HG03378 (cell line): ENCODE measurements around the gene TUSC1.
"Not testable (repeated sequence)": the region's sequence is repeated elsewhere in the genome, so short reads cannot be mapped to it uniquely, and the experiment has no call there.

ENCODE experiments used
- ATAC-seq: cut with Tn5 transposase; IDR thresholded peaks from one replicate; pipeline ENCODE4 v1.9.1; 2021; ENCODE audit warnings: mild to moderate bottlenecking, moderate library complexity; ENCODE audit not compliant: unreplicated experiment

TUSC1 gene

DNA sequence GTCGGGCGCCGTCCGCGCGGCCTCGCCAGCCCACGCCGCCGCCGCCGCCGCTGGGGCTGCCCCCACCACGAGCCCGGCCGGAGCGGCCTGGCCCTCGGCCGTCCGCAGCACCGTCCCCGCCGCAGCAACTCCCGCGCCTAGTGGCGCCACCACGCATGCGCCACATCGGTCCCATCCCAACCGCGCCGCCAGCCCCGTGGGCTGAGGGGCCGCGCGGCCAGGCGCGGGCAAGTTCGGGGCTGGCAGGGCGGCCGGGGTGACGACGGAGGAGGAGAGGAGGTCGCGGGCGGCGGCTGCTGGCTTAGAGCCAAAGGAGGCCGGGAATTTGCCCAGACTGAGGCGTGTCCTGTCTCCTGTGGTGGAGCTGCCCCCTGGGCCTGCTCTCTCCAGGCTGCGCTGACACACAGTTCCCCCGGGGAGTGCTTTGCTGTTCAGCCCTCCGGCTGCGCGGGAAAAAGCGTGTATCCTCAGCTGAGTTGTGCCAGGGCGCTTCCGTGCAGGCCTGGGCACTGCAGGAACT, at the start of gene TUSC1:
Gene TUSC1, minus strand, starts transcription at position 298 of the 520 bp plus-strand sequence. Its CDS starts 132 bp downstream, at position 166.
- ATAC-seq: no peak

DNA sequence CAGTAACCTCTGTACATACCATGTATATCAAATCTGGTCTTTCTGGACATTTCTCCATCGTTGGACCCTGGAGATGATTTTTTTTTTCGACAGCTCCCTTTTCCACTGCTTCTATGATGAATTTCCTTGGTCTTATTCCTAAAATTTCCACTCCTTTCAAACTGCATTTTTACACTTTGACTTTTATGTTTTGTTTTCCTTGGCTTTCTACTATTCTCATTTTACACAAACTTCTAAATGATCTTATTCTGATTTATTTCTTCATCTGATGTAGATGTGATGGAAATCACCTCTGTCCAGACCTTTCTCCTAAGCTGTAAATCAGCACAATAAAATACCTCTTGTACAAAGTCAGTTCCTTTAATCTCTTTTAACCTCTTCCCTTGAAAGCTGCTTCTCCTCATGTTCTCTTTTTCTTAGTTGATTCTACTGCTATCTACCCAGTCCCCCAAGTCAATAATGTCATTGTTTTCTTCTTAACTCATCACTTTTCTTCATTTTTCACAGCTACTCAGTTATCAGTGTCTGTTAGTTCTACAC, 48.7 kb upstream of the TUSC1 start:
- no peak for ATAC-seq

DNA sequence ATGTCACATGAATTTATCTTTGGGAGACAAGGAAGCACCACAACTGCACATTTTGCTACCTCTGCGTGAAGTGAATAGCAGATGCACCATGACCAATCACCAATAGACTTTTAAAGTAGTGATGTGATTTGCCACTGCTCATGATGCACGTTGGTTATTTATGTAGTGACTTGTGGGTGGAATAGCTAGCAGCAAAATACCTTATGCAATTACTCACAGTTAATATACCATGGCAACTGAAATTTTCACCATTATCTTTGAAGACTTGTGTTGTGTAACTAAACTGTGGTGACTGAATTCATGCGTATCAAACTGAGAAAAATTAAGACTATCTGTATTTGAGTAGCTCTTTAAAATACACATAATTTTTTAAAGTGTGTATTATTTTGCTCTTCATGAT, 46.2 kb upstream of the TUSC1 start:
- no peak for ATAC-seq

DNA sequence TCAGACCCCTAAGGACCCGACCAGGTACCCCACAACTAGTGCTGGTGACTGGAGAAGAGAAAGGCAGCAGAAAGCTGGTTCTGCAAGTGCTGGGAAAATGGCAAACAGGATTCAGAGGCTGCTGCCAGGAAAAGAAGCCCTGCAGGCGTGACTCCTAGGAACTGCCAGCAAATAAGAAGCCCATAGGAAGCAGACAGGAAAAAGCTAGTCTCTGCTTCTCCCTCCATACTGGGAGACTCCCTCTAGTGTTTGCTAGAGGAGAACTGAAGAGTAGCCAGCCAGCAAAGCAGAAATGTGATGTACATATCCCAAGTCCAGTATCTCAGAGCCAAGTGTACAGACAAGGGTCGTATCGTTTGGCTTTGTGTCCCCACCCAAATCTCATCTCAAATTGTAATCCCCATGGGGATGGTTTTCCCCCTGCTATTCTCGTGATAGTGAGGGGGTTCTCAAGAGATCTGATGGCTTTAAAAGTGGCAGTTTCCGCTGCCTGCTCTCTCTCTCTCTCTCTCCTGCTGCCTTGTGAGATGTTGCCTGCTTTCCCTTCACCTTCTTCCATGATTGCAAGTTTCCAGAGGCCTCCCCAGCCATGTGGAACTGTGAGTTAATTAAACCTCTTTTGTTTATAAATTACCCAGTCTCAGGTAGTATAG, 38.1 kb upstream of the TUSC1 start:
- ATAC-seq: no peak

DNA sequence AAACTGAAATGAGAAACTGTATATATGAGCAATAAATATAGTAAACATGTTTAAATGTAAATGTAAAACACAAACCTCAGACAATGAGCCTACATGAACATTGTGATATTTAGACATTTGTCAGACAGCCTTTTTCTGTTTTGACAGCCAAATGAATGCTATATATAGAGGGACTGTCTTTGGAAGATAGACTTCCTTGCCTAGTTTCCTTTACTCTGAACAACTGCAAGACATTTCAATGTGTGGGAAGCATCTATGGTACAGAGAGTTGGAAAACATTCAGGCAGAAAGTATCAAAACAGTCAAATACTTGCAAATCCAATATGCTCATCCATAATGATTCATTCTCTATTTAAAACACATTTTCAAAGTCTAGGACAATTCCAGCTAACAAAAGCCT, 31.7 kb upstream of the TUSC1 start:
- ATAC-seq: no peak

DNA sequence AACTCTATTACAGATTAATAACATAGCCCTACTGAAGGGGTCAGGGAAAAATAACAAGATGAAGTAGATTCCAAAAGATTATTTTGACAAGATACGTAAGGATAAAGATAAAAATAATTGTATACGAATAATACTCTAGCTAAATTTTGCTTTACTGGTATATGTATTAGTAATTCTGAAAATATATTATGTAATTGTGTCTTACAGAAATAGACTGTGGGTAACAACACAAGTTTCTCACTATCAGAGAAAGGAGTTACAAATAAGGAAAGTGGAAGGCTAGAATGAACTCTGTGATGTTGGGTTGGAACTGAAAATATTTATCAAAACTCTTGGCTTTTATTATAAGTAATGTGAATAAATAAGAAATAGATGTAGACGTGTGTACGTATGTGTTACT, 26.6 kb upstream of the TUSC1 start:
- ATAC-seq: no peak

DNA sequence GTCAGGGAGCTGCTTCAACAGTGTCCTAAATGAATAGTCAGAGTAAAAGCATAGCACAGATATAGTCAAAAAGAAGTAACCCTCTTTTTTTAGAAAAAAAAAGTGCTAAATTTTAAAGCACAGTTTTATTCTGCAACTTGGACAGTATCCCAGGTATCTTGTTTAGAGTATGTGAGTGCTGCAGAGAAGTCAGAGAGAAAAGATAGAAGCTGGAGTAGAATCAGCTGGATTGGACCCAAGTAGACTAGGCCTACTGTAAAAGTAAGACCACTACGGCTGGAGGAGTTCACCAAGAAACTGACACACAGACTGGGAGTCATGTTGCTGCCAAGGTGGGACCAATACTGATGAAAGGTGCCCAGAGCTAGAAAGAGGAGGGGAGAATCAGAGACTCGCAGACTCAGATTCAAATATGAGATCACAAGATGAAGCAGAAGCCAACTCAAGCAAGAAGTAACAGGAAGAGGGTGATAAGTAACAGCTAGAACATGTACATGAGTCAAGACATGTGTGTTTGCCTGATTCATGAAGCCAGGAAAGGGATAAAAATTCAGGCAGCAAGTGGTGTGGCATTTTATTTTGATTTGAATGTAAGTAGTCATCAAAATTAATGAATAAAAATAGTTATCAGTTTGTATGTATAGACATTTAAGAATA, 25.6 kb upstream of the TUSC1 start:
- no peak for ATAC-seq

DNA sequence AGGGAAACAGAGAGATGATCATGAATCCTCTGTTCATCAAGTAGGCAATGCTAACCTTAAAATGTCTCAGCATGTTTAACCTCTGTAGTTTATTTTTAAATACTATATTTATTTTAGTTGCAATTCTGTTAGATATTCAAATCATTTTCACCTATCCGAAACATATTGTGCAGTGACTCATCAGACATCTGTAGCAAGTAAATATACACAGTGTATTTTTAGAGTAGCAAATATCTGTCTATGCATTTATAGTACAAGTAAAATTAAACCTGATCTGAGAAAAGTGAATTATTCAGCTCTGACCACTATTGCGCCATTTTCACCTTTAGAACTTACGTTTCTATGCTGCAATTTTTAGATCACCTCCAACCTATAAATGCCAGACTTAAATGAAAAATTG, 24.3 kb upstream of the TUSC1 start:
- no peak for ATAC-seq

DNA sequence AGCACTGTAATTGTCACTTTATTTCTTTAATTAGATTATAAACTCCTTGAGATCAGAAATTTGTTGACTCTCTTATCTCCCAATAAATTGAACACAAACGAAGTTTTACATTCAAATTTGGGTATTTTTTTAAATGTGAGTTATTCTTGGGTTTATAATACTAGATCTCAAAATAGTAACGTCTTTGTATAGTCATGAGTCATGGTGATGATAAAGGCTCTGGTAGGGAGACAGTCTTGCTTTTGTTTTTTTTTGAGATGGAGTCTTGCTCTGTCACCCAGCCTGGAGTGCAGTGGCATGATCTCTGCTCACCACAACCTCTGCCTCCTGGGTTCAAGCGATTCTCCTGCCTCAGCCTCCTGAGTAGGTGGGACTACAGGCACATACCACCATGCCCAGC, 22.7 kb upstream of the TUSC1 start:
- ATAC-seq: not testable (repeated sequence)

DNA sequence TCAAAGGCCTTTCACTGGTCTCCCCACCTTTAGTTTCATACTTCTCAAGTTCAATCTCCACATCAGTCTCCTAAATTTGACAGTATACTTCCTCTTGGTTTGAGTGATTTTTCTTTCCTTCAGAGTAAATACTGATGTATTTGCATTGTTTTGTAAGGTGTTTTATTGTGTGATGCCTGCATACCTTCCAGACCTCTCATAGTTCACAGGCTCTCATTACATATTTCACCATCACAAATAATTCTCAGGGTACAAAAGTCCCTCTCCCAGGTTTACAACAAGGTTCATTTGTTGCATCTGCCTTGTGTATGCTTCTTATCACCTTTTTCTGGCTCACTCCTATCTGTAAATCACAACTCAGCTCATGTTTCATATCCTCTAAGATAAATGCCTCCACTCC, 22.2 kb upstream of the TUSC1 start:
- ATAC-seq: no peak

DNA sequence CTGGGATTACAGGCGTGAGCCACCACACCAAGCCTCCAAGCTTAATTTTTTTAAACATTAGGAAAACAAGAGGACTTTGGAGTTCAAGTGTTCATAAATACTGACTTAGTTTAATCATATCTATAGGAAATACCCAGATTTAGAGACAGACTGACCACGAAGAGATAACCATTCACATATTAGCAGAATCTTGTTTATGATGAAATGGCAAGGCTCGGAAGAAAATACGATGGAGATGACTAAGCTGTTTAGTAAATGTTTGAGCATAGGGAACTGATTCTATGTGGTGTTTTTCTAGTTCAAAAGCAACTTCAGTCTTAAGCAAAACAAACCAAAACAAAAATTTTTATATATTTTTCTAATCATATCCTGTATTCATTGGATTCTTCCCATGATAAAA, 13.5 kb upstream of the TUSC1 start:
- no peak for ATAC-seq

DNA sequence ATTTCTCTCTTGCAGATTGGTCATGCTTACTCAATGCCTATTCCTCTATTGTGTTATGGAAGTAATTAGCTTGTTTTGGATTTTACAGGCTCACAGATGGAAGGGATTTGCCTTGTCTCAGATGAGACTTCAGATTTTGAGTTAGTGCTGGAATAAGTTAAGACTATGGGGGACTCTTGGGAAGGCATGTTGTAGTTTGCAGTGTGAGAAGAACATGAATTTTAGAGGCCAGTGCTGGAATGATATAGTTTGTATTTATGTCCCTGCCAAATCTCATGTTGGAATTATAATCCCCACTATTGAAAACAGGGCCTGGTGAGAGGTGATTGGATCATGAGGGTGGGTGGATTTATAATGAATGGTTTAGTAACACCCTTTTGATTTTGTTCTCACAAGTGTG, 6.1 kb upstream of the TUSC1 start:
- no peak for ATAC-seq

DNA sequence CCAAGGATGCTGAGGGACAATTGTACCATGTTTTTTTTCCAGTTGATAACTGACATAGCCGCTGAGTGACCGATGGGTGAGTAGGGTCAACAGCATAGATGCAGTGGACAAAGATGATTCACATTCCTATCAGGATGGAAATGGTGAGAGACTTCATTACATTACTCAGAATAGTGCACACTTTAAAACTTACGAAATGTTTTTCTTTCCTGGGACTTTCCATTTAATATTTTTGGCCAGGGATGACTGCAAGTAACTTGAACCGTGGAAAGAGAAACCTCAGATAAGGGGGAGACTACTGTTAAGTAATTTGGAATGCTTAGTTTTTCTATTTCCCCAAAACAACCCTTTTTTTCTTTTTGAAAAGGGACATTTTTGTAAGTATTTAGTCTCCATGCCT, 3.0 kb upstream of the TUSC1 start:
- ATAC-seq: no peak

DNA sequence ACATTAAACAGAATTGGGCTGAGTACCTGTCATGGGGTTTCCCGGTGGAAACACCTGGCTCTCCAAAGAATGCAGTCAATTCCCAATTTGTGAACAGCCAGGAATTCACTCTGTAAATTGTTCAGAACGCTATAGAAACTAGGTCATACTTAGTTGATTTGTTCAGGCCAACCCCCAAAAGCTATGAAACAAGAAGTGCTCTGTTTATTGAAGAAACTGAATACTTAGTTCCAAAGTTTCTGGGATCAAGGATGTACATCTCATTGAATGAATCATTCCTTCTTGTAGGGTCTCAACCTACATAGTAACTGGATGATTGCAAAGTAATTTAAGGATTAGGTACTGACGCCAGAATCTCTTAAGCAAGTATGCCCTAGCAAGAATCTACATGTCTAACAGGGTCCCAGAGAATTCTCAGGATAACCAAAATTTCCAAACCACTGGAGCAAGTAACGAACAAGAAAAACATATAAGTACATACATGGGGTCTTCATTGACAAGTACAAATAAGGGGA, 659 bp upstream of the TUSC1 start:
- ATAC-seq: no peak

DNA sequence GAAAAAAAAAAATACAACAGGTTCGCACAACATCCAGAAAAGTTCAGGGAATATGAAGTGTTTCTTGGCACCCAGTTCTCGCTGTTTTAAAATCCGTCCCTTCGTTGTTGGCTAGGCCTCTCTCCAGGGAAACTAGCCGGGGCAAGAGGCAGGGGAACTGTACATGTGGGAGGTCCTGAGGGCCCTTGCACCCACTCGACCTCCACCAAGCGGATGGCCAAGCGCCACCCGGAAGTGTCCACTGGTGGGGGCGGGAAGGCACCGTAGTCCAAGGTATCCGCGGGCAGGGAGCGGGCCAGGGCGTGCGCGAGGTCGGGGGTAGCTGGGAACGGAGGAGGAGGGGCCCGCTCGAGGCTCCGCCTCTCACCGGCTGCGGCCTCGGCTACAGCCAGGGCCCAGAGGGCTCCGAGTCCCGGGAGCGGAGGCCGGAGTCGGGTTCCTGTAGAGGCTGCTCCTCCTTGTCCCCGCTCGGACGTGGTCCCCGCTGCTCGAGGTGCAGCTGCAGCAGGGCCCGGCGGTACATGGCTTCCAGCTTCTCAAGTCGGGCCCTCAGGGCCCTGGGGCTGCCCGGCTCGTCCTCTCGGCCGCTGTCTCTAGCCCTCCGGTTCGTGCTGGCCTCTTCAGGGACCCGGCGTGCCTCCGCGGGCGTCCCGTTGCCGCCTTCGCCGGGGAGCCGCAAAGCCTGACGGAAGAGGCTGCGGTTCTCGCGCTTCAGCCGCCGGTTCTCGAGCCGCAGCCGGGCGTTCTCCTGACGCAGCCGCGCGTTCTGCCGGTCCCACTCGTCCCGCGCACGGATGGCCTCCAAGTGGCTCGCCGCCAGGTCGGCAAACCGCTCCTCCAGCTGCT, 720 bp downstream of the TUSC1 start:
- no peak for ATAC-seq

DNA sequence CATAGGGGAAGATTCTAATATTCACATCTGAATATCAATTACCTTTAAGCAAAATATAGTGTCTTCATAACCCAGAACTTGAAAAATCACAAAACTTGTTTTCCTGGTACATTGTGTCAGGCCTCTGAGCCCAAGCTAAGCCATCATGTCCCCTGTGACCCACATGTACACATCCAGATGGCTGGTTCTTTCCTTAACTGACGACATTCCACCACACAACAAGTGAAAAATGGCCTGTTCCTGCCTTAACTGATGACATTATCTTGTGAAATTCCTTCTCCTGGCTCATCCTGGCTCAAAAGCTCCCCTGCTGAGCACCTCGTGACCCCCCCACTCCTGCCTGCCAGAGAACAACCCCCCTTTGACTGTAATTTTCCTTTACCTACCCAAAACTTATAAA, 2.4 kb downstream of the TUSC1 start:
- not testable (repeated sequence) for ATAC-seq

DNA sequence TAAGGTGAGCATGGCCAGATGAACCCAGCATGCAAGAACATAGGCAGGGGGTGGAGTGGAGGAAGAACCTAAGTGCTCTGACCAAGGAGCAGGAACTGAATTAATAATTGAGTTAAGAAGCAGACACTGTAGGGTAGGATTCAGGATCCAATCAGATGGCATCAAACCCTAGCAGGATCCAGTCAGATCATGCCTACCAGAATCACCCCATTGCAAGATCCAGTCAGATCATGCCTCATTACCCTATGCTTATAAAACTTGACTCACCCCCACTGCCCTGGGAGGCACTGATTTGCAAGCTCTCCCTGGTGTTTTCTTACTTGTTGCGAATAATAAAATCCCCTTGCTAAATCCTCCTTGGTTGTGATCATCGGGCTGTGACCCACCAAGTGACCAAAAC, 19.7 kb downstream of the TUSC1 start:
- ATAC-seq: no peak

DNA sequence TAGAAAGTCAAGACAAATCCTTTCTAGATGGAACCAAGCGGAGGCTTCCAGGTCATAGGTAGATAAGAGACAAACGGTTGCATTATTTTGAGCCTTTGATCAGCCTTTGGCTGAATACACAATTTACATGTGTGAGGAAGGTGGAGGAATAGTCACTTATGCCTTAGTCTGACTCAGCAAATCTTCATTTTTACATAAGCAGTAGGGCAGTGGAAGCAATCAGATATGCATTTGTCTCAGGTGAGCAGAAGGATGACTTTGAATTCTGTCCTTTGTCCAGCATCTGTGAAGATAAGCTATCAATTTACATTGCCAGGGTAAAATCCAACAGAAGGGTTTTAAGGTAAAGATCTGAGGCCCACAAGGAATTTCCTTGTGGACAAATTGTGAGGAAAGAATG, 23.8 kb downstream of the TUSC1 start:
- ATAC-seq: no peak

DNA sequence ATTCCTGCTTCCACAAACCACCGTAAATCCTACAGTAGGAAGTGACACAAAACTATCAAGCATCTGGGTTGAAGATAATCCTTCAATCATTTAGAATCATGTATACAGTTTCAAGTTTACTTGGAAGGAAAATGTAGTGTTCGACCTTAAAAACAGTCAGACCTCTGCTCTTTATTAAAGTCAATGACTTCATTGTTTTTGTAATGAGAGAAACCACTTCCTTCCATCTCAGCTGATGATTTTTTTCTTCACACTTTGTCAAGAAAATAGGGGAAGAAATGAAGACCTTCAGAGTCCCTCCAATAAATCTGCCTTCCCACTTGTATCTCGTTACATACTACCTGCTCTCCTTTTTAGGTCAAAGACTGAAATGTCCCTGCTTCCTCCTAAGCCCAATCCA, 30.1 kb downstream of the TUSC1 start:
- no peak for ATAC-seq

DNA sequence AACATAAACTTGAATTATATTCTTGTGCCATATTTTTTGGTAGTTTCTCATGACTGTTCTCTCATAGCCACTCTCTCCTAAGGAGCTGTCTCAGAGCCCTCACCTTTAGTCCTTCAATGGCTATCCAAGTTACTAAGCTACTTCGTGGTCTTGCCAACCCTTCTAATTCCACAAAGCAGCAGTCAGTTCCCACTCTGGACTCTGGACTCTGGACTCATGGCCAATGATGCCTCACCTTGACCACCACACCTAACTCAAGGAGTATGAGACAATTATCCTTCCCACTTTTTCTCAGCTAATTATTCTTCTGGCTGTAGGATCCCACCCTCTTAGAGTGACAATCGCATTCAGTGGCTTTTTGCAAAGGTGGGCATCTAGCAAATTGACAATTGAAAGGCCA, 42.2 kb downstream of the TUSC1 start:
- ATAC-seq: no peak

DNA sequence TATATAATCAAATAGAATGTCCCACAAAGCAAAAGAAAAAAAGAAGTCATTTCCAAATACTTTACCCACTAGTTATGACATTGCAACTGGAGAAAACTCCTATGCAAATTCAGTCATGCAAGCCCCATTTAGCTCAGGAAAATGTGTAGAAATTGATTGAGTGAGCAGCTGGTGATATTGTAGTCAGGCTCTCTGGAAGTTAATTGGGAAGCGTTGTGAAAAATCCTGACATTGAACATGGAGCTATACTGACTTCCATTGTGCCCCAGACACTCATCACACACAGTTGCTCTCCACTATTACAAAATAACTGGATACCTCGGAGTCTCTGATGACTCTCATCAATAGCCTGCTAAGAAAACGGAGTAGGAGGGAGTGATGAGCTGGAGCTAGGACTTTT, 49.0 kb downstream of the TUSC1 start:
- ATAC-seq: no peak
